CD4-positive, alpha-beta T cell treated with Interleukin-6 for 4 hours (primary cell): ENCODE measurements around the gene SP3.
A peak's percentile ranks its signal among the peaks of the same experiment; 100 is the strongest.

Experiments
- DNase-seq: peaks from one replicate; pipeline ENCODE4 v3.0.0-alpha.2; 2020; ENCODE audit warnings: mixed read lengths

Gene SP3

GRCh38 chr2:173964565-173965371 lies 405 bp downstream of the SP3 start:
- peak; percentile 91 for DNase-seq

- peak; percentile 95 for DNase-seq
Measured at GRCh38 chr2:173963817-173964564, 1.2 kb downstream of the SP3 start.

- DNase-seq: peak; percentile 55
Measured at GRCh38 chr2:173963323-173963816, 1.8 kb downstream of the SP3 start.

- DNase-seq: no peak
Measured at GRCh38 chr2:173962583-173963110, 2.5 kb downstream of the SP3 start.

- DNase-seq: no peak
Measured at GRCh38 chr2:173962031-173962430, 3.1 kb downstream of the SP3 start.

GRCh38 chr2:173961346-173961705 lies 3.8 kb downstream of the SP3 start:
- DNase-seq: no peak

GRCh38 chr2:173959909-173960308 lies 5.3 kb downstream of the SP3 start:
- no peak for DNase-seq

- DNase-seq: no peak
Measured at GRCh38 chr2:173959358-173959884, 5.8 kb downstream of the SP3 start.

- no peak for DNase-seq
Measured at GRCh38 chr2:173958198-173958846, 6.9 kb downstream of the SP3 start.

- no peak for DNase-seq
Measured at GRCh38 chr2:173957517-173957916, 7.7 kb downstream of the SP3 start.

GRCh38 chr2:173956454-173956853 lies 8.7 kb downstream of the SP3 start:
- no peak for DNase-seq

- DNase-seq: no peak
Measured at GRCh38 chr2:173955867-173956266, 9.3 kb downstream of the SP3 start.

GRCh38 chr2:173955004-173955403 lies 10.2 kb downstream of the SP3 start:
- no peak for DNase-seq

GRCh38 chr2:173953047-173953424 lies 12.1 kb downstream of the SP3 start:
- DNase-seq: no peak

- DNase-seq: no peak
Measured at GRCh38 chr2:173952267-173953046, 12.7 kb downstream of the SP3 start.

- DNase-seq: no peak
Measured at GRCh38 chr2:173948842-173949241, 16.3 kb downstream of the SP3 start.

GRCh38 chr2:173948198-173948597 lies 17.0 kb downstream of the SP3 start:
- DNase-seq: no peak

- no peak for DNase-seq
Measured at GRCh38 chr2:173947131-173947530, 18.0 kb downstream of the SP3 start.

- no peak for DNase-seq
Measured at GRCh38 chr2:173943738-173944137, 21.4 kb downstream of the SP3 start.

GRCh38 chr2:173942861-173943523 lies 22.2 kb downstream of the SP3 start:
- no peak for DNase-seq

- DNase-seq: no peak
Measured at GRCh38 chr2:173941567-173941966, 23.6 kb downstream of the SP3 start.
